Aorta (tissue), 5 donors: ENCODE data around the gene PCDHGC5. TPM values are rescaled to one million over a fixed set of nuclear protein-coding genes. Genes with fewer than 3 reads are reported as not detected.

Source experiments
- ATAC-seq: fragments of 200-7000 bp; cut with Tn5 transposase; one replicate; pipeline ENCODE4 v1.9.1; 2022; ENCODE audit warnings: moderate library complexity; ENCODE audit not compliant: low FRiP score
- DNase-seq, 2 donors: peaks; one replicate each; pipeline ENCODE4 v3.0.0-alpha.2; 2020
- H3K27ac ChIP-seq, 2 donors: one replicate each; pipeline ENCODE4 v1.5.1; 2013; ENCODE audit warnings: low read length in 2 of 2, mild to moderate bottlenecking in 2 of 2, moderate library complexity in 2 of 2, control low read depth in 1 of 2, inconsistent platforms in 1 of 2, low read depth in 1 of 2
- H3K27me3 ChIP-seq, 2 donors: one replicate each; pipeline ENCODE4 v1.6.1; 2013; ENCODE audit warnings: control low read depth in 1 of 2, low read length in 1 of 2, mild to moderate bottlenecking in 1 of 2, moderate library complexity in 1 of 2; ENCODE audit not compliant: insufficient read depth in 2 of 2, control insufficient read depth in 1 of 2
- H3K36me3 ChIP-seq, 2 donors: one replicate each; pipeline ENCODE4 v1.6.1; 2013; ENCODE audit warnings: control low read depth in 1 of 2, low read length in 1 of 2, mild to moderate bottlenecking in 1 of 2; ENCODE audit not compliant: insufficient read depth in 2 of 2, control insufficient read depth in 1 of 2
- H3K4me1 ChIP-seq, 2 donors: one replicate each; pipeline ENCODE4 v1.6.1; 2013; ENCODE audit warnings: low read length in 2 of 2, control low read depth in 1 of 2, mild to moderate bottlenecking in 1 of 2, moderate library complexity in 1 of 2; ENCODE audit not compliant: insufficient read depth in 2 of 2, control insufficient read depth in 1 of 2
- H3K4me3 ChIP-seq, 2 donors: one replicate each; pipeline ENCODE4 v1.5.1; 2013; ENCODE audit warnings: low read length in 2 of 2, control low read depth in 1 of 2, mild to moderate bottlenecking in 1 of 2
- H3K9me3 ChIP-seq: one replicate; pipeline ENCODE4 v1.6.1; 2013; ENCODE audit warnings: mild to moderate bottlenecking, low read length; ENCODE audit not compliant: control insufficient read depth
- whole genome bisulfite sequencing, 2 donors: extraction: QIAGEN DNeasy Blood & Tissue Kit; methylation state at CpG; one replicate each; pipeline ENCODE4 v1.1.7; 2013; 5-methylcytosine and 5-hydroxymethylcytosine counted together
- intact Hi-C, 2 donors: fragments of 100-400 bp; cut with DNase I; formaldehyde crosslinking; loops; one replicate each; pipeline versions ENCODE4 v1.14.2 to v1.15.0; 2022
- polyA plus RNA-seq, 2 donors: library from polyadenylated mRNA; stranded (reverse); fragments of 200-250 nt; gene quantifications; one replicate each; pipeline ENCODE4 v1.2.3, GENCODE V29; 2013
- total RNA-seq, 2 donors: library from RNA; stranded (reverse); fragmentation: NEBNext Ultra II Directional; extraction: Animal tissue kit (Norgen Biotek cat#: 25700); gene quantifications; one replicate each; pipeline ENCODE4 v1.2.1, GENCODE V29; 2021
- donor health status: healthy with polysubstance abuse.
- donor health status: Bipolar disorder and iron deficiency.
- donor health status: DM: no; HTN: no; CAD: no.
- donor health status: DM: no; HTN: no; CAD: no.
- donor health status: DM: yes; HTN: yes; CAD: no.

Gene PCDHGC5
- total and polyA plus RNA-seq, 4 donors: 0.25 to 6.3 (median 1.8) TPM

- peak overlapping the region in 1 of 2 donors; percentile 10 for H3K27ac ChIP-seq
- H3K4me1 ChIP-seq: no peaks in the 10 kb centered on the region
- ATAC-seq: no peak
- no peak for DNase-seq
- intact Hi-C loops: no loop called here
- H3K9me3 ChIP-seq: no peaks in the 10 kb centered on the region
- 54 to 59% methylated on average over 22 of the region's 22 CpGs for WGBS, 2 donors
- H3K4me3 ChIP-seq: no peak overlapping the region
- no peaks in the 10 kb centered on the region for H3K36me3 ChIP-seq
- H3K27me3 ChIP-seq: no peaks in the 10 kb centered on the region
These were observed 6.0 kb downstream of the PCDHGC5 start for GRCh38 chr5:141494761-141495452.

- H3K4me1 ChIP-seq: no peaks in the 10 kb centered on the region
- ATAC-seq (no peak), DNase-seq (no peak)
- 87 to 92% methylated on average over 8 of the region's 8 CpGs for WGBS, 2 donors
- H3K27ac ChIP-seq: no peak overlapping the region
- intact Hi-C loops: no loop called here
- no peak overlapping the region for H3K4me3 ChIP-seq
- no peaks in the 10 kb centered on the region for H3K9me3 ChIP-seq
- H3K27me3 ChIP-seq: no peaks in the 10 kb centered on the region
- H3K36me3 ChIP-seq: no peaks in the 10 kb centered on the region
These were observed 6.6 kb downstream of the PCDHGC5 start for GRCh38 chr5:141495453-141495811.

GRCh38 chr5:141496038-141496437 is 7.2 kb downstream of the PCDHGC5 start:
- ATAC-seq (no peak), DNase-seq (no peak)
- Histone ChIP-seq H3K4me1 (no peaks in the 10 kb centered on the region), H3K36me3 (no peaks in the 10 kb centered on the region), H3K9me3 (no peaks in the 10 kb centered on the region), H3K27ac (no peak overlapping the region), H3K27me3 (no peaks in the 10 kb centered on the region), H3K4me3 (no peak overlapping the region)
- intact Hi-C loops: no loop called here
- WGBS, 2 donors: 87 to 89% methylated on average over 4 of the region's 4 CpGs

- ATAC-seq: no peak
- H3K4me3 ChIP-seq: no peak overlapping the region
- H3K27me3 ChIP-seq: no peaks in the 10 kb centered on the region
- WGBS, 2 donors: 76 to 78% methylated on average over 7 of the region's 7 CpGs
- H3K36me3 ChIP-seq: peaks cover 0 to 2% of the 10 kb centered on the region in 2 donors
- no peaks in the 10 kb centered on the region for H3K4me1 ChIP-seq
- peak in 1 of 2 donors; percentile 59 for DNase-seq
- intact Hi-C loops: no loop called here
- H3K9me3 ChIP-seq: no peaks in the 10 kb centered on the region
- H3K27ac ChIP-seq: no peak overlapping the region
These were observed 12.9 kb downstream of the PCDHGC5 start for GRCh38 chr5:141501761-141502160.

- Histone ChIP-seq H3K4me3 (no peak overlapping the region), H3K4me1 (no peaks in the 10 kb centered on the region), H3K27me3 (no peaks in the 10 kb centered on the region), H3K9me3 (no peaks in the 10 kb centered on the region), H3K27ac (no peak overlapping the region), H3K36me3 (peaks cover 0 to 2% of the 10 kb centered on the region in 2 donors)
- no peak for ATAC-seq
- WGBS, 2 donors: 97 to 98% methylated on average over 2 of the region's 2 CpGs
- intact Hi-C loops: no loop called here
- no peak for DNase-seq
These were observed 14.8 kb downstream of the PCDHGC5 start for GRCh38 chr5:141503681-141504080.

GRCh38 chr5:141504216-141504615 is 15.3 kb downstream of the PCDHGC5 start:
- Histone ChIP-seq H3K36me3 (peaks cover 0 to 2% of the 10 kb centered on the region in 2 donors), H3K4me3 (no peak overlapping the region), H3K4me1 (no peaks in the 10 kb centered on the region), H3K27ac (peak overlapping the region in 1 of 2 donors; percentile 21), H3K9me3 (no peaks in the 10 kb centered on the region), H3K27me3 (no peaks in the 10 kb centered on the region)
- no peak for ATAC-seq
- 75 to 76% methylated on average over 4 of the region's 4 CpGs for WGBS, 2 donors
- intact Hi-C loops: no loop called here
- DNase-seq: peak in 1 of 2 donors; percentile 36

- WGBS, 2 donors: 73 to 76% methylated on average over 8 of the region's 8 CpGs
- intact Hi-C loops: no loop called here
These were observed 17.7 kb downstream of the PCDHGC5 start for GRCh38 chr5:141506381-141507155.

GRCh38 chr5:141507387-141508091 is 18.7 kb downstream of the PCDHGC5 start:
- peak; percentile 40 for ATAC-seq
- H3K4me1 ChIP-seq: no peaks in the 10 kb centered on the region
- 21% methylated on average over 11 of the region's 11 CpGs for WGBS, 2 donors

More at GRCh38 chr5:141506381-141507155, 17.7 kb downstream of the PCDHGC5 start:
- Histone ChIP-seq H3K9me3 (no peaks in the 10 kb centered on the region), H3K27me3 (no peaks in the 10 kb centered on the region), H3K4me1 (no peaks in the 10 kb centered on the region), H3K4me3 (no peak overlapping the region), H3K27ac (peak overlapping the region; percentile 77 to 96), H3K36me3 (peaks cover 0 to 2% of the 10 kb centered on the region in 2 donors)
- ATAC-seq: no peak
- DNase-seq: no peak

More at GRCh38 chr5:141507387-141508091, 18.7 kb downstream of the PCDHGC5 start:
- Histone ChIP-seq H3K36me3 (no peaks in the 10 kb centered on the region), H3K9me3 (no peaks in the 10 kb centered on the region), H3K4me3 (no peak overlapping the region), H3K27me3 (no peaks in the 10 kb centered on the region), H3K27ac (peak overlapping the region; percentile 74 to 96)
- intact Hi-C loops: loop anchor here in 1 of 2 donors (2.0 kb wide), 1 partner anchor 51 kb away; no protein-coding TSS in a partner anchor
- DNase-seq: peak in 1 of 2 donors; percentile 68
